ENCODE measurements around the gene NTNG1.
A peak's percentile ranks its signal among the peaks of the same experiment; 100 is the strongest.

NTNG1 gene

DNA sequence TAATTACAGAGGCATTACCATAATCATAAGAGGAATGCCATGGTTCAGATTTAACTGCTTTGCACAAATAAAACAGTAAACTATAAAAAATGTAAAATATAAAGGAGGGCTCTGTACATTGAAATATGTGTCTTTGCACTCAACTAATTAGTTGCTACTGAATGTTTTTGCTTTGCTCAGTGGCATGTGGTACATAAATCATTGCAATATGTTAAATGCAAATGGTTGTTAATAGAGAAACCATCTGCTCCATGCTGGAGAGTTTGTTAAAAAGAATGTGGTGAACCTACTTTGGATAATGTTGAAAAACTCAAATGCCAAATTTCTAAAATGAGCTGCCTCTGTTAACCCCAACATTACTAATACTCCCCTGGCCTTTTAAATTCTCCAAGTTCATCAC, 201.5 kb downstream of the NTNG1 start:
- DNase-seq (ENCODE audit: low read depth): no peak

DNA sequence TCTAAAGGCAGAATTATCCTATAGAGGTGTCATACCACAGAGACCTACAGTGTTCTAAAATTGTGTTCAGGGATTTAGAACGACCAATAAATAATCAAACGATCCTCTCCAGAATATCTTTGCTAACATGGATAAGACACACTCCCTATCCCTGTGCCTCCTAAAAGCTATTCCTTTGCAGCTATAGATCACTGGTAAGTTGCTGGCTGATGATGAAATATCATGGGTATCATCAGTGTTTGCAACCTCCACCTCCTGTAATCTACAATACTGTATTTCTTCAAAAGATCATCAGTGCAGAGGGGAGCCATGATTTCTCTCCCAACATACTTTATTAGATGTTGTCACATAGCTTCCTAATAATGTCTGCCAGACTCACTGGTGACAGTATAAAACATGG, 201.9 kb downstream of the NTNG1 start:
- no peak for DNase-seq (ENCODE audit: low read depth)

DNA sequence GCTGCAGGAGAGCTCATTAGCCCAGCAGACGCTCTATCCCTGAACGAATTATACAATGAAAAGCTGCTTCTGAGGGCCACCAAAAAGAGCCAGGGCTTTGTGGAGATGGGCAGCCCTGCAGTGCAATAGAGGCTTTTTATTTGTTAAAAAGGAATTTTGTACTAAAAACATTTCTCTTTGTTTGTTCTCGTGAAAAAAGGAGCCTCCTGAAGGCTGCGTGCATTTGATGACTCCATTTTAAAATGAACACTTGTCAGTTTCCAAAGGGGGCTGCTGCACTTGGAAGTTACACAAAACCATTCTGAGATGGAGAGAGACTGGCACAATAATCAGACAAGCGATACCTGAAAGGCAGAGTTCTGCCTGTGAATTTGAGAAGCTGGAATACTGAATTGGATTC, 202.8 kb downstream of the NTNG1 start:
- no peak for DNase-seq (ENCODE audit: low read depth)

DNA sequence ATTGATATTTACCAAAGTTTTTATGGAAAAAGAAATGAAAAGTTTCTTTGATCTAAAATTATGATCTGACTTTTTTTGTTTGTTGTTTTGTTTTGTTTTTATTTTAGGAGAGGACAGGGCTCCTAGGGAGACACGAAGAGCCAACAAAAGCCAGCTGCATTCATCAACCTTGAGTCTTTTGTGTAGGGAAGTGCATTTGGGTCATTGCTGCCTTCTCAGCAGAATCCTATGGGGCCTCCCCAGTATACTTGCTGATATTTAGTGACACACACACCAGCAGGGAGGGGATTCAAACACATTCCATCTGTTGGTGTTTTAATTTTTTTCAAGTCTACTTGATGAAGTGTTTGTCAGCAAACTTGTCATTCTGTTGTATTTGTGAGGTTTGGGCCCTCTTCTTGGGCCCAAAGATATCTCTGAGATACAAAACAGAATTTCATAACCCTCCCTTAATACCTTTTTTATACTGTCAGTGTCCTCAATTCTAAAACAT, 203.5 kb downstream of the NTNG1 start:
- no peak for DNase-seq (ENCODE audit: low read depth)

DNA sequence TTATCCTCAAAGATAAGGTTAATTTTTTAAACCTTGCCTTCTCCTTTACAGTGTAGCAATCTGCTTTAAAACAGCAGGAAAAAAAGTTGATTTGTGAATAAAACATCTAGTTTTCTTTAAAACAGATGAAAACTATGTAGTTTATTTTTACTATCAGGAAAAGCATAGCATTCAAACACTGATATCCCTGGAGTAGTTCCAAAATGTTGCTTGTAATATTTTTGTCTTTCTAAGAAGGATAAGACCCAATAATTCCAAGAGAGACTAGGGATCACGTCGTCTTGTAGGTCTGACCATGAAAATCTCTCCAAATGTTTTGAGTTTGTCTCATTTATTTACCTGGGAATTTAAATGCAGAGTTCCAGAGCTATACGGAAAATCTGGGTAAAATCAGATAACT, 204.0 kb downstream of the NTNG1 start:
- DNase-seq (ENCODE audit: low read depth): no peak

DNA sequence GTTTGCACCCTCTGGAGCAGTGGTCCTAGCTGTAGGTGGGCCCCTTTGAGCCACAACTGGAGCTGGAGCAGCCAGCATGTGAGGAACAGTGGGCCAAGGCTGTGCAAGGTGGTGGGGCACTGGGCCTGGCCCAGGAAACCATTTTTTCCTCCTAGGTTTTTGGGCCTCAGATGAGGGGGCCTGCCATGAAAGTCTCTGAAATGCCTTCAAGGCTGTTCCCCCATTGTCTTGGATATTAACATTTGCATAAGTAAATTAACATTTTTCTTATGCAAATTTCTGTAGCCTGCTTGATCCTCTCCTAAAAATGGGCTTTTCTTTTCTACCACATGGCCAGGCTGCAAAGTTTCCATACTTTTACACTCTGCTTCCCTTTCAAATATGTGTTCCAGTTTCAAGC, 212.0 kb downstream of the NTNG1 start:
- DNase-seq (ENCODE audit: low read depth): no peak

DNA sequence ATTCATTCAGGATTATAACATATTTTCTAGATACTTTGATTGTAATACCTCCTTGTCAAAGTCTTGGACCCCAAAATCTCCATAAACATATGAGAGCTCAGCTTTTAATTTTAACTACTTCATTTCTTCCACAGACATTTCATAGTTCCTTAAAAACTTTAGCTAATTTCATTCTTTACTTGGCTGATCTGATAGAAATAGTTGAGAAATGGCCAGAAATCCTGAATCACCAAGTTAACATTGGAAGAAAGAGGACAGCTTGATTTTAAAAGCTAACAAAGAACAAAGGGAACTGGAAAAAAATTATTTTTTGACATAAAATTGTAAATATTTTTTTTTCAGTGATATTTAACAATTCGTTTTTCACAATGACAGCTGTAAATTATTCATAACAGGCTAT, 216.5 kb downstream of the NTNG1 start:
- DNase-seq (ENCODE audit: low read depth): no peak

DNA sequence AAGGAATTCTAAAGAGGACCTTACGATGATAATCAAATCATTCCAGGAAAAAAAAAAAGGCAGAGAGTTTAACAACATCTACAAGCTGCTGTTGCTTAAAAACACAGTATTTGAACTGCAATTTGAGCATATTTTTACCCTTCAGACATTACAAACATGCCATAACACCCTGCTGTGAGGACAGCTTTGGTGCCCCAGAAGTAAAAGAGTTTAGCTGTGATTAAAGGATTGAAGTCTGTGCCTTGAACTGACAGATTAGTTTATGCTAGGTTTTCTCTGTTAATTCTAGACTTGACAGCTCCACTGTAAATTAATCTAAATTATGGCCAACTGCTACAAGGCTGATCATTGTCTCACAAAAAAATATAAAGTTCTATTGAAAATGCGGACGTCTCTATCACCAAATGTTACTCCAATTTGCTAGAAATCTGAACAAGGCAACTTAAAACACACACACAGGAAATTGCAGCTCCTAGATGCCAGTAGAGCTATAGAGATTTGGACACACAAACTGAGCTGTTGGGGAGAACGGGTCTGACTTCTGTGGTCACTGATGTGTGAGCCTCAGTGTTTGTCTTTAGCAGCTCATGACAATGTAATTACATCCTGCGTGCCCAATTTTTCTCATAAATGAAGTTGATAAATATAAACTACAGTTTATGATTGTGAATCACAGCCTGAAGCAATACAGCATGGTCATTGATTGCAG, 217.9 kb downstream of the NTNG1 start:
- DNase-seq (ENCODE audit: low read depth): no peak

DNA sequence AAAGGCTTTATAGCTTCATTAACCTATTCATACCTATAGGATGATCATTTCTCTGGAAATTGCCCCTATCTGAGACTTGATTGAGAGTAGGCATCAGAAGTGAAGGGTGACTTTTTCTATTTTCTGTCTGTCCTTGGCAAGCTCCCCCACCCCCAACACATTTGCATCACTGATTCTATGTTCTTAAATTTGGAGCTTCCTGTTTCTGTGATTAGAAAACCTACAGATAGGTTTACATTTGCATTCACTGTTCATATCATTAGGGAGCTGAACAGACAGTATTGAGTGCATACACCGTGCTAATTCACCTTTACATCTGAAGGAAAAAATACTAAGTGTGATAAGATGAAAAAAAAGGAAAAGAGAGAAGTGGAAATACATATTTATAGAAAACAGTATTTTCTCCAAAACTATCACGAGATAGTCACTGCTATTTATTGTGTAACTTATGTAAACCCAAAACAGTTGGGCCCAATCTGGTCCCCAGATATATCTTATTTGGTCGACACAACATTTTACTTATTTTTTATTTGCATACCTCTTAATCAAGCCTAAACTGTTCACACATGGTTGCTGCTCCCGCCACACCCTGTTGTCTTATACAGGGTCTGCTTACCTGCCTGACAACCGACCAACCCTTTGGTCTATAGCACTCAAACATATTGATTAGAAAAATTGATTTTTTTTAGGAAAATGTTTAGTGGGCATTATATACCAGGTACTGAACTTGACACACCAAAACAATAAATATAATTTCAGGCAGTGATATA, 218.8 kb downstream of the NTNG1 start:
- DNase-seq (ENCODE audit: low read depth): no peak

DNA sequence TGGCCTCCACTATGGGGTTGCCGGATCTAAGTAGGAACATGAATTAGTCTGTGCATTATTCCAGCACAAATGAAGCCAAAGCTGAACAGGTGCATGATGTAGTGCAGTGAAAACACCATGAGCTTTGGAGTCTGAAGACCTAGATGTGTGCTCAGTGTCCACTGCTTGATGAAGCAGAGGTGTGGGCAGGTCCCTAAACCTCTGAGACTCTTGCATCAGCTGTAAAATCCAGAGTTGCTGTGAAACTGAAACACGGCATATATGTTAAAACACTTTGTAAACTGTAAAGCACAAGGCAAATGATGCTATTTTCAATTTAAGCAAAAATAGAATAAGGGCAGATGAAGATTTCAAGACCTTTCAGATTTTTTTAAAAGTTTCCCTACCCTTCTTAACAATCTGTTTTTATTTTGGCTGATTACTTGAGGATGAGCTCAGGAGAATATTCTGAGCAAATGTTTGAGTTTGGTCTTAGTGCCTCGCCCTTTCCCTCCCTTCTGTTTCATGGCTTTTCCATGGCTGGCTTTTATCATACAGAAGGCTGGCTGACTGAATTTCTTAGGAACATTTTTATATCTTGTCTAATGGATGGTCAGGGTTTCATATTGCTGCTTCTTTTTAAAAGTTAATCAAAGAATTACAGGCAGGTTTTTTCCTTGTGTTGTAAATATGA, 221.8 kb downstream of the NTNG1 start:
- no peak for DNase-seq (ENCODE audit: low read depth)

DNA sequence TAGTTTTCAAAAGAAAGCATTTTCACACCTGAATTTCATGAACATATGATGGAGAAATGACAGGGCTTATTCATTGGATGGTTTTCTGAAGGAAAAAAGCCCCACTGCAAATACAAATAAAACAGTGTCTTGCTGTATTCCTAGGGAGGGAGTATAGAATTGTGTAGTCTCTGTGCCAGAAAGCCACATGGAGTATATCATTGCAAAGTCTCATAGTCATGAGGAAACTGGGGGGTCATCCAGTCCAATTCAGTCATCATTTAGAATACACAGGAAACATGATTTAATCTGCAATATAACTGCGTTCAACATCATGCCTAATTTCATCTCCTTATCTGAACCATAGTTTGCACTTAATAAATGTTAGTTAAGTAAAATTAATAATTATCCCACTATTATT, 222.3 kb downstream of the NTNG1 start:
- DNase-seq (ENCODE audit: low read depth): no peak

DNA sequence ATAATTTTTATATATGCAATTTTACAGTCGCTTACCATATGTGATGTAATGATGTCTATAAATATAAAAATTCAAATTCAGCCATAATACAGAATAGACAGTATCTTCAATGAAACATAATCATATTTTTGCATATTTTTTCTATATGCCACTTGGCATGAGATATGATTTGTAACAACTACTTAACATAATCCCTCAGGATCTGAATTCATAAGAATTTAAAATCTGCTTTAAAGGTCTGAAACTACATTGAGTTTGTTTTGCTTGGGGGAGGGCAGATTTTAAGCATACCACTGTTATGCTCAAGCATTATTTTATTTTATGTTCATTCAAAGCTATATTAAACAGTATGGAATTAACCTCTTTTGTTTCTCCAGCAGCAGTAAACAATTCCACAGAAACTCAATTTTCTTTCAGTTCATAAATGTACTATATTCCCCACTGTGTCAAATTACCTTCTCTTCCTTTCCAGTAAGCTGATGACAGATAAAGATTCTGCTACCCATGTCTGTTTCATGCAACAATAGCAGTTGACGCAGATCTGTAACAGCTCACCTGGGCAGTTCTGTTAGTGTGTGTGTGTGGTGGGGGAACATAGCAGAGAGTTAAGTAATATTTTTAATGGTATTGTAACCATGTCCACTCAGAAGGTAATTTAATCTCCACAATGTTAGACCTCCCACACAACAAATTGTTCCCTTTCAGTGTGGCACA, 224.8 kb downstream of the NTNG1 start:
- no peak for DNase-seq (ENCODE audit: low read depth)

DNA sequence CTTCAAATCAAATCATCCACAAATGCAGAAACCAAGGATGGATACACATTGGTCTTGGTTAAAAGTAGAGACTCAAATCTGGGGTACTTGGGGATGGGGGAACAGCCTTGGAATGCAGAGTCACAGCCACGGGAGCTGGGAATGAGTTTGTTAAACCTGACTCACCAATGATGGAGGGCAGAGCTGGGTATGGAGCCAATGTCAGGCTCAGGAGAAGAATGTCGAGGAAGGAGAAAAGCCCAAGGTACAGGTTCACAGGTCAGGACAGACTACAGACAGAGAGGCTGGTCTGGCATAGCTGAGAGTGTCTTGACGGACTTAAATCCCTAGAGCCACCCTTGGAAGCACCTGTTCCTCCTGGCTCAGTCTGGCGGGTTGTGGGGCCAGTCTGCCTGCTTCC, 237.6 kb downstream of the NTNG1 start:
- no peak for DNase-seq (ENCODE audit: low read depth)

DNA sequence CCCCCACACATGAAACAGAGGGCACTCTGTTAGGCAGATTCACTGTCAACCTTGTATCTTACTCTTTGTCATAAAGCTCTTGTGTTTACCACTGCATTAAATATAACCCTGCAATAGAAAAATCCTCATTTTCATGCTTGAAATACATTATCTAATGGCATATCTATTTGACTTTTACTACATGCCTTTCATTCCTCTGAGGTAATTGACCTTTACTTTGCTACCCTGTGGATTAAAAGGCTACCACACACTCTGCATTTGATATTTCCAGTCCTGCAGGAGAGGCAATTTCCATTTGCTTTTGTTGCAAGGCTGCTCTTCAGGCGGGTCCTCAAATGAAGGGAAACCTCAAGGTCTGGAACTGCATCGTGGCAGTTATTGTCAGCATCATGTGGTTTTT, 238.0 kb downstream of the NTNG1 start:
- no peak for DNase-seq (ENCODE audit: low read depth)

DNA sequence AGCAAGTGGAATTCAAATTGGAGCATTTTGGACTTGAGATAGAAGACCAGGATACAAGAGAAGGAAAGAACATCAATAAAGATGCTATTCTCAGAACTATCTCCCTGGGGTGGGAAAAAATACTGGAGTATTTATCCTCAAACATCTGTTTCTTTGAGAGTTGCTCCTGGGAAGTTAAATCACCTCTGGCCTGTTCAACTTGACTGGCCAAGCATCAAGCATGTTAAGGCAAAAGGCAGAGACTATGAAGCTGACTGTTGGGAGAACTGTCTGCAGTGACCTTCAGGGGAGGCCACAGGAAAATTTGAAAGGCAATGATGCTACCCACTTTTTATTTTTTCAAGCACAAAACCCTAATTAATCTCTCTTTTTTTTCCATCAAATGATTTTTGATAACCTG, 239.0 kb downstream of the NTNG1 start:
- DNase-seq (ENCODE audit: low read depth): no peak

DNA sequence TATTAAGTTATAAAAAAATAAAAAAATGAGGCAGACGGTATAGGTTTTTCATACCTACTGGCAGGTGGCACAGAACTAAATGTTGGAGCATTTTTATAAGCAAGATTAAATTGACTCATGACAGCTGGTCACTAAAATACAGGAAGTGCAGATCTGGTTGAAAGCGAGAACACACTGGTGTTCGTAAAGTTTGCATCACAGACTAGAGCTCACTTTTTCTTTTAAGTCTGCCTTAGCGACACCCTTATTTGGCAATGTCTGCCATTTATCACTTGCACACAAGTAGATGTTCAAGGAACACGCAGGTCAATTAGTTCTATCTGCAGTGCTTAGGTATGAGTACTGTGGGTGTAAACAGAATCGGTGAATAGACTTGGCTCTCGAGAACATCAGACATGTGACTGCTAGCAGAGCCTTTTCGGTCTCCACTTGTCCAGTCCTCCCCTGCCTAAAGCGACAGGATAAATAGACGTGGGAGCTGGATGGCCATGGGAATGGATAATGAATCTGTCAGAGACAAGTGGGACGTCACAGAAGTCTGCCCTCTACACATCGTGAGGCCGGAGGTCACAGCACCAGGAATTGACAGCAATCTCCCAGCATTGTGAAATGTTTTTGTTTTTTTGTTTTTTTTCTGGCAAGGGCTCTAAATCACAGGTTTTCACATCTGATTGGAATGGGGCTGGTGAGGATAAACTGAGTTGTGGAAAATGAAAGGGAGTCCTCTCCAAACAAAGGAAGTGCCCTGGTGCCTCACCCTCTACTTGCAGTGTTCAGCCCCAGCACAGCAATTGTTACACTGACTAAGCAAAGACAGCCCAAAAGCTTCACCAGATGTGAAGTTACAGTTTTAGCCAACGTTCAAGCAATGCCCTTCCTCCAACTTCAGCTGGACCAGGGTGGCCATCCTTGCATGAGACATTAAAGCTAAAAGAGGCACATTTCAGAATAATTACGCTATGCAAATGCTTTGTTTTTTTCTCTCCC, 248.9 kb downstream of the NTNG1 start:
- DNase-seq (ENCODE audit: low read depth): no peak

DNA sequence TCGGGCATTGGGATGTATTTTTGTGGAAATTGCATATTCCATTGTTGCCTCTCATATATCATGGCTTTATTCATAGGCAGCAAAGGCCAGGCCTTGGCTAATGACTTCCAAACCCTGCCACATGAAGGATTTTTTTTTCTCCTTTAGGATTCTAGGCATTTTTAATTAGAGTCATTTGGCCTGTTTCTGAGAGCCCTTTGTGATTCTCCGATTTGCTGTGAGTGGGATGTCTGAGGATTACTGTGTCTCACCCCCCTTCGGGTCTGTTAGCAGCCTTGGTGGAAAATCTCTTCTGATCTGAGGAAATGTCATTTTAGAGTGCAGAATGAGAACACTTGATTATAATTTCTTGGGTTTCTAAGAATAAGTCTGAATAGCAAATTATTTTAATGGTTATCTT, 253.5 kb downstream of the NTNG1 start:
- DNase-seq (ENCODE audit: low read depth): no peak

DNA sequence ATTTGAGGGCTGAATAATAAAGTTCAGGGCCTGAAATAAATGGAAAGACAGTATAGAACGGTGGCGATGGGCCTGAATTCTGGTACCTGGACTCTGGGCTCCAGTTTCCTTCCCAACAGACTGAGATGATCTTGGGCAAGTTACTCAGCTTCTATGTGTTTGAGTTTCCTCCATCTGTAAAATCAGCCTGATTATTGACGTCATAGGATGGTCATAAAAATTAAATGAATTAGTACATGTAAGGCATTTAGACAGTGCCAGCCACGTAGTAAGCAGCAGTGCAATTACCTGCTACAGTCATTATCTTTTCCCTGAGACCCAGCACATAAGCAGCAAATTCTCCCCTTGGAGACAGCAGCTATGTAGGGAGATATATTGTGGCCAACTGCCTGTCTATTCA, 260.9 kb downstream of the NTNG1 start:
- DNase-seq (ENCODE audit: low read depth): no peak

DNA sequence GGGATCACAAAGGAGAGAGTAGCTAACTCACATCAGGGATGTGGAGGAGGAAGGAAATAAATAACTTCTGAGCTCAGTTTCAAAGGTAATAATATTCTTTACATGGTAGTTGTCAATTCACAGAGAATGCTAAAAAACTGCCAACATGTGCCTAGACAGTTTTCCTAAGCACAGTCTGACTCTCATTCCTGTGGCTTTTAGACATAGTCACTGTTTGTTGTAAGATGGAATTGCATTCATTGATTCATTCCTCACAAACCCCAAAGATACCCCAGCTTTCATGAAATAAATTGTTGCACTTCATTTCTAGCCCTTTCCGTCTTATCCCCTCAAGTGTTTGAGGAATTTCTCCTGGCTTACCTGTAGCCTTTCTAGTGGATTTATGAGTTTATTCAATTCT, 263.9 kb downstream of the NTNG1 start:
- DNase-seq (ENCODE audit: low read depth): no peak

DNA sequence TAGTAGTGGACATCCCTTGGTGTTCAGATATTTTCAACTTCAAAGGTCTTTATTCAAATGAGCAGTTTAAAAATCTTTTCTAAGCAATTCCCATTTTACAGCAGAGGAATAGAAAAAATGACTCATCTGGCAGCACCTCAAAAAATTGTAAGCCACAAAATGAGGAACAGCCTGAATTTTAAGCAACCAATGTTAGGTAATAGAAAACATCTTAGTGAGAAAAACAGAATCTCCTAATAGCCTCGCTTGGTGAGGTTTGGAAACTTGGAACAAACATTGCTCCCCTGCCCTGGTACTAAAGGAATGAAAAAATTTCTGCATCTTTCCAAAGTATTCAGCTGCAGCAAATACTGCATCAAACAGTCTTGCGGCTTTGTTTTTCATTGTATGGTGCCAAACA, 264.4 kb downstream of the NTNG1 start:
- peak; percentile 55 for DNase-seq (ENCODE audit: low read depth)

DNA sequence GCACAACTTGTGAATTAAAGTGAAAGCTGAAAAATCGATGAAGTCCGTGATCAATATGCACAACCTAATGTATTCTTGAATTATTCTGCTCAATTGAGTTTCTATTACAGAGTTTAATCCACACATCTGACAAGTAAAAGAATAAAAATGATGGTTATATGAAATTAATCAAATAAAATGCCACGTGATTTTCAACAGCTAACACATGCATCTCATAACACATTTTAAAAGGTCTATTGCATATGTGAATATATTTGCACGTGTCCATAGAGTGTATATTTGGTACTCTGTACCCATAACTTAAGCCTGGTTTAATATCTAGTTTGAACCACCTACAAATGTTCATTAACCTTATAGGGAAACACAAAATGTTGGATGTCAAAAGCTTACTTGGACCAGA, 266.2 kb downstream of the NTNG1 start:
- no peak for DNase-seq (ENCODE audit: low read depth)
